SK-N-SH treated with all-trans-retinoic acid at 6 μM for 48 hours (cell line): ENCODE measurements around the gene PTOV1.

Source experiments
- GLIS3 ChIP-seq: fragments of 250-450 bp; sonication (Bioruptor Pico); IDR thresholded peaks from 2 replicates; pipeline ENCODE4 v1.5.0; 2020; ENCODE audit warnings: mild to moderate bottlenecking, moderate library complexity
- PATZ1 ChIP-seq: fragments of 250-450 bp; sonication (Bioruptor Pico); IDR thresholded peaks from 2 replicates; pipeline ENCODE4 v1.8.0; 2020; ENCODE audit warnings: mild to moderate bottlenecking, moderate library complexity, borderline replicate concordance
- POU6F1 ChIP-seq: fragments of 250-450 bp; sonication (Bioruptor Pico); IDR thresholded peaks from 2 replicates; pipeline ENCODE4 v1.8.0; 2021; ENCODE audit warnings: low read depth, mild to moderate bottlenecking, moderate library complexity, borderline replicate concordance
- ZC3H10 ChIP-seq: fragments of 250-450 bp; sonication (Bioruptor Pico); IDR thresholded peaks from 2 replicates; pipeline ENCODE4 v1.5.1; 2021; ENCODE audit warnings: mild to moderate bottlenecking, moderate library complexity

GRCh38 chr19:49894879-49895565 is 44.1 kb downstream of the PTOV1 start:
- TF ChIP-seq PATZ1 (no peak), GLIS3 (no peak), ZC3H10 (no peak), POU6F1 (CRISPR knock-in tag) (no peak)
